Stomach (tissue), 4 donors: Measurements from ENCODE around the gene GBE1.

ENCODE experiments used
- POLR2A ChIP-seq, 4 donors: fragments of 450-650 bp; IDR thresholded peaks; one replicate each; pipeline ENCODE4 v1.6.1; 2016; ENCODE audit warnings: antibody characterized with exemption in 4 of 4, control low read depth in 2 of 4, mild to moderate bottlenecking in 1 of 4, moderate library complexity in 1 of 4
- POLR2AphosphoS5 ChIP-seq, 3 donors: sonication (generic); formaldehyde crosslinking; IDR thresholded peaks; one replicate each; pipeline ENCODE4 v1.6.1; 2016; ENCODE audit warnings: antibody characterized with exemption in 3 of 3
- TF ChIP-seq, protein P1 (sequence below), 7 experiments: fragments of 450-650 bp in 4 of 7; fragments of 200-600 bp in 3 of 7; sonication (generic) in 3 of 7; IDR thresholded peaks; one replicate each; pipeline ENCODE4 v1.5.1; 2016 to 2019; ENCODE audit warnings: antibody characterized with exemption in 7 of 7, control low read depth in 2 of 7, mild to moderate bottlenecking in 1 of 7

DNA sequence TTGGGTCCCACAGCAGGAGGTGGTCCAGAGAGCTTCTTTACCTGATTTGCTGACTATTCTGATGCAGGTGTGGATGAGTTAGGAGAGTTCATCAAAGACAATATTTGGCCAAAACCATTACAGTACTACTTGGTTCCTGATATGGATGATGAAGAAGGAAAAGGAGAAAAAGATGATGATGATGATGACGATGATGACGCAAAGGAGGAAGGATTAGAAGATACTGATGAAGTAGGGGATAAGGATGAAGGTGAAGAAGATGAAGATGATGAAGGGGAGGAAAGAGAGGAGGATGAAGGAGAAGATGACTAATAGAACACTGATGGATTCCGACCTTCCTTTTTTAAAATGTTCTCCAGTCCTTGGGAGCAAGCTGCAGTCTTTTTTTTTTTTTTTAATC is 148.7 kb downstream of the GBE1 start:
- TF ChIP-seq, protein P1, sequence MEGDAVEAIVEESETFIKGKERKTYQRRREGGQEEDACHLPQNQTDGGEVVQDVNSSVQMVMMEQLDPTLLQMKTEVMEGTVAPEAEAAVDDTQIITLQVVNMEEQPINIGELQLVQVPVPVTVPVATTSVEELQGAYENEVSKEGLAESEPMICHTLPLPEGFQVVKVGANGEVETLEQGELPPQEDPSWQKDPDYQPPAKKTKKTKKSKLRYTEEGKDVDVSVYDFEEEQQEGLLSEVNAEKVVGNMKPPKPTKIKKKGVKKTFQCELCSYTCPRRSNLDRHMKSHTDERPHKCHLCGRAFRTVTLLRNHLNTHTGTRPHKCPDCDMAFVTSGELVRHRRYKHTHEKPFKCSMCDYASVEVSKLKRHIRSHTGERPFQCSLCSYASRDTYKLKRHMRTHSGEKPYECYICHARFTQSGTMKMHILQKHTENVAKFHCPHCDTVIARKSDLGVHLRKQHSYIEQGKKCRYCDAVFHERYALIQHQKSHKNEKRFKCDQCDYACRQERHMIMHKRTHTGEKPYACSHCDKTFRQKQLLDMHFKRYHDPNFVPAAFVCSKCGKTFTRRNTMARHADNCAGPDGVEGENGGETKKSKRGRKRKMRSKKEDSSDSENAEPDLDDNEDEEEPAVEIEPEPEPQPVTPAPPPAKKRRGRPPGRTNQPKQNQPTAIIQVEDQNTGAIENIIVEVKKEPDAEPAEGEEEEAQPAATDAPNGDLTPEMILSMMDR (IDR thresholded peaks at IDR 0.05) = no peak
- TF ChIP-seq POLR2A (IDR thresholded peaks at IDR 0.05) (no peak), POLR2AphosphoS5 (IDR thresholded peaks at IDR 0.05) (no peak)
